ENCODE data around the gene CACNA1C.

Gene CACNA1C

DNA sequence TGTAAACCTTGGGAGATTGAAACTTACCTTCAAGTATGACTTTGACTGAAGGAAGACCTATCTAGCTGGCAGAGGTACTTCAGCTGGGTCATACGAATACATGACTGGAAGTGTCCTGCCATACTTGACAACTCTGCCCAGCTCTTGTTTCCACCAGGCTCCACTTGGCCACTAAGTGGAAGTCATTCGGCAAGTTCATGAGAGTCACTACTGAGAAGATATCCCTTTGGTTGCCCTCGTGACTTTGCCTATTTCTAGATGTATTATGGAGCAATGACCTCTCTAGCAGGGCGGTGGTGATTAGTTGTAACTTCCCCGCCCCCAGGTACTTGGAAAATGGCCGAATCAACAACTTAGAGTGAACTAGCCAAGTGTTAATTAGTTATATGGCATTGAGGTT lies 8.6 kb upstream of the CACNA1C start:
- Histone ChIP-seq H3K36me3 (ENCODE audit: control insufficient read depth, insufficient read depth, low read length) (no peaks in the 10 kb centered on the region), H3K4me1 (ENCODE audit: control insufficient read depth, insufficient read depth, low read length) (no peaks in the 10 kb centered on the region), H3K4me3 (ENCODE audit: low read length) (no peak overlapping the region), H3K27ac (ENCODE audit: low read depth, low read length) (no peak overlapping the region), H3K27me3 (ENCODE audit: control insufficient read depth, insufficient read depth, low read length) (no peaks in the 10 kb centered on the region), H3K9ac (ENCODE audit: low read length) (no peak overlapping the region)

GRCh38 chr12:2046957-2047356 lies 5.8 kb upstream of the CACNA1C start:
- Histone ChIP-seq H3K4me1 (ENCODE audit: control insufficient read depth, insufficient read depth, low read length) (peaks cover 5% of the 10 kb centered on the region), H3K36me3 (ENCODE audit: control insufficient read depth, insufficient read depth, low read length) (no peaks in the 10 kb centered on the region), H3K27me3 (ENCODE audit: control insufficient read depth, insufficient read depth, low read length) (peaks cover 8% of the 10 kb centered on the region), H3K4me3 (ENCODE audit: low read length) (no peak overlapping the region), H3K27ac (ENCODE audit: low read depth, low read length) (no peak overlapping the region), H3K9ac (ENCODE audit: low read length) (no peak overlapping the region)

GRCh38 chr12:2047752-2048151 lies 5.0 kb upstream of the CACNA1C start:
- peaks cover 7% of the 10 kb centered on the region for H3K4me1 ChIP-seq (ENCODE audit: control insufficient read depth, insufficient read depth, low read length)
- no peak overlapping the region for H3K4me3 ChIP-seq (ENCODE audit: low read length)
- H3K27ac ChIP-seq (ENCODE audit: low read depth, low read length): no peak overlapping the region
- H3K9ac ChIP-seq (ENCODE audit: low read length): no peak overlapping the region
- H3K27me3 ChIP-seq (ENCODE audit: control insufficient read depth, insufficient read depth, low read length): peaks cover 8% of the 10 kb centered on the region
- no peaks in the 10 kb centered on the region for H3K36me3 ChIP-seq (ENCODE audit: control insufficient read depth, insufficient read depth, low read length)

DNA sequence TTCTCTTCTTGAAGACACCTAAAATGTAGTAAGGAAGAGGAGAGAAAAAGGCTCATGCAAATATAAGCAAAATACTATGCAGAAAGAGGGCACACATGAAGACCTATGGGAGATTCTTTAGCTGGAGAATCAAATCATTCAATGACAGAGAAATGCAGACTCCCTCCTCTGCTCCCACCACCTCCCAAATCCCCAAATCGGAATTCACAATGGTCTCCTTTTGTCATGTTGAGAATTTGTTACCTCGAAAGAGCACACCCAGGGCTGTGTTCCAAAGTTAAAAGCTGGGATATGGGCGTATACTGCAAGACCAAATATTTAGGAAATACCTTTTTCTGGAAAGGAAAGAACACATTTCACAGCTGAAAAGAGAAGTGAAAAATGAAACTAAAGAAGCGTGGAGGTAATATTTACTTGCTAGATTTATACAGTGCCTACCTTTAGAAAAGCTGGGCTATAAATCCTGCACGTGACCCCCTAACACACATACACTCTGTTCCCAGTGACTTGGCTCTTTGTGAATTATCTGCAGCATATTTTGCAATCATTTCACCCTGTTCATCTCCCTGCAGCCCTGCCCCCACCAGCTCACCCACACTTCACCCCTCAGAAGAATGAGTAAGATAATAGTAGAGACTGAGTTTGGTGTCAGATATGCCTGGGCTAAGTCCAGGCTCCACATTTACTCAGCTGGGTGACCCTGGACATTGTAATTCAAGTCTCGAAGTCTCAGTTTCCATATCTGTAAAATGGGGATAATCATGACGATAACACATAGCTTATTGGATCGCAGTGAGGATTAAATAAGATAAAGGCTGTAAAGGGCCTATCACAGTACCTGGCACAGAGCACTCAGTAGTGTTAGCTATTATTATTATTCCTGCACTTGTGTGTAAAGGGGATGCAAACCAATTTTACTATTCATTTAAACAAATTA lies 2.9 kb upstream of the CACNA1C start:
- Histone ChIP-seq H3K27ac (ENCODE audit: low read depth, low read length) (no peak overlapping the region), H3K4me1 (ENCODE audit: control insufficient read depth, insufficient read depth, low read length) (peaks cover 7% of the 10 kb centered on the region), H3K9ac (ENCODE audit: low read length) (no peak overlapping the region), H3K36me3 (ENCODE audit: control insufficient read depth, insufficient read depth, low read length) (no peaks in the 10 kb centered on the region), H3K27me3 (ENCODE audit: control insufficient read depth, insufficient read depth, low read length) (peaks cover 8% of the 10 kb centered on the region), H3K4me3 (ENCODE audit: low read length) (no peak overlapping the region)

DNA sequence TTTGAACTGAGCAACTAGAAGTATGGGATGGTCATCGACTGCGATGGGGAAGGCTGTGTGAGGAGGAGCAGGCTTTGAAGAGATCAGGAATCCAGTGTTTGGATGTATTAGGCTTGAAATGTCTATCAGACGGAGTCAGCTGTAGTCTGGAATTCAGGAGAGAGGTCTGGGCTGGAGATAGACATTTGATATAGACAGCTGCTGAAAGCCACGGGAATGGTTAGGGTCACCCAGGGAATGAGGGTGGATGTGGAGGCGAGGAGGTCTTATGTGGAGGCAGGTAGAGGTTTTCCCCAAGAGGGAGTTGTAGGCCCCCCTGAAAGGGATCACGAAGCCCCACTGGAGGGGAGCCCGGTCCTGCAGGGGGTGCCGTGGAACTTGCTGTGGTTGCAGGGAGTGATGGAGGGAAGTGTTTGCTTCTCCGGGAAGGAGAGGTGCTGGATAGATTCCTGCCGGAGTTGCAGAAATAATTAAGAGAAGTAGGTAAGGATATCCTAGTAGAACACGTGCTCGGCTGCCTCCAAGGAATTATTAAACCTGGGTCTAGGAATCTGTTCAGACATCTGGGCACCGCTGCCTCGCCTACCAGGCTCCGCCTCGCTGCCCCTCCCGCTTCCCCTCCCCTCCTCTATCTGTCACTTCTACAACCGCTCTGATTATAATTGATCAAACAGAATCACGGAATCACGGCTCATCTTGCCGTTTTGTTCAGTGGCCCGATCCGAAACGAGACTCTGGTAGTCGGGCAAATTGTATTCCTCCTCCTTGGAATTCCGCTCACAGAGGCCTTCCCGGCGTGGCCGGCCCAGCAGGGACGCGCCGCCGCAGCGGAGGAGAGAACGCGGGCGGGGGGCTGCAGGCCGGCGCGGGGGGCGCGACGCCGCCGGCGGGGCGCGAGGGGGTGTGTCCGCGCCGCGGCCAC lies 826 bp upstream of the CACNA1C start:
- no peak overlapping the region for H3K9ac ChIP-seq (ENCODE audit: low read length)
- peaks cover 16% of the 10 kb centered on the region for H3K4me1 ChIP-seq (ENCODE audit: control insufficient read depth, insufficient read depth, low read length)
- H3K36me3 ChIP-seq (ENCODE audit: control insufficient read depth, insufficient read depth, low read length): no peaks in the 10 kb centered on the region
- peak overlapping the region; percentile 56 for H3K4me3 ChIP-seq (ENCODE audit: low read length)
- H3K27ac ChIP-seq (ENCODE audit: low read depth, low read length): peak overlapping the region; percentile 68
- H3K27me3 ChIP-seq (ENCODE audit: control insufficient read depth, insufficient read depth, low read length): peaks cover 8% of the 10 kb centered on the region

- H3K27me3 ChIP-seq (ENCODE audit: control insufficient read depth, insufficient read depth, low read length): peaks cover 8% of the 10 kb centered on the region
- H3K27ac ChIP-seq (ENCODE audit: low read depth, low read length): peak overlapping the region; percentile 93
- no peaks in the 10 kb centered on the region for H3K36me3 ChIP-seq (ENCODE audit: control insufficient read depth, insufficient read depth, low read length)
- H3K9ac ChIP-seq (ENCODE audit: low read length): no peak overlapping the region
- H3K4me3 ChIP-seq (ENCODE audit: low read length): peak overlapping the region; percentile 52
- peaks cover 25% of the 10 kb centered on the region for H3K4me1 ChIP-seq (ENCODE audit: control insufficient read depth, insufficient read depth, low read length)
These were observed 904 bp downstream of the CACNA1C start for GRCh38 chr12:2053691-2054090.

DNA sequence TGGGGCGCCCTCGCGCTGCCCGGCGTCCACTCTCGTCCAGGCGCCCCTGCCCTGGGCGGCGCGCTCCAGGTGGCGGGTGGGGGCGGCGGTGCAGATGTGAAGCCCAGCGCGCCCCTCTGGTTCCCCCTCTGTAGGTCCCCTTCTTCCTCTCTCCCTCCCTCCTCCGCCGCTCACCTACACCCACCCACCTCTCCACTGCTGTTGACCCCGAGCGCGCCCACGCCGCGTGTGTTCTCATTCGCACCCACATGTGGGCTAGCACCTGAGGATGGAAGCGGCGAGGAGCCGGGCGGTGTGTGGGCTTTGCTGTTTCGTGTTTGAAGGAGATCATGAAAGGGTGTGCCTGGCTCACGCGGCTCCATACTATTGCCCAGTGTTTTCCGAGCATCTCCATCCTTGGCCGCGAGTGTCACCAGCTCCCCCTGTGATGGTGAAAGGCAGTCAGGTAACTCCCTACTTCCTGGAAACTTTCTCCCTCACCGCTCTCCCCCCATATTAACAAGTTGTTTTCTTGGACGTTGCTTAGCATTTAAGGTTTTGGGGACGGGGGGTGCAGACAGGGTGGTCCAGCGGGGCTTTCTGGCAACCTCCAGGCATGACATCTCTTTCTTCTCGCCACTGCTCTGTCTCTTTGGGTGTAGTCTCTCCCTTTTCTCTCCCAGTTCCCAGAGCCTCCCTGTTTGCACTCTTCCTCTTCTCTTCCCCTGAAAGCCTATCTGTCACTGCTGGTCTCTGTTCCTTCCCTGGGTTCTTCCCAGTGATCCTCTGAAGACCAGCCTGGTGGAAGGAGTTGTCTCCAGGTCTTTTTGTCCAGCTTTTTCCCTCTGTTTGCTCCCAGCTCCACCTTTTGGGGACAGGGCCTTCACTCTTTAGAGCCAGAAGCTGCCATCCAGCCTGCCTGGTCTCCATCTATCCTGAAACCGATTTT lies 1.6 kb downstream of the CACNA1C start:
- no peaks in the 10 kb centered on the region for H3K36me3 ChIP-seq (ENCODE audit: control insufficient read depth, insufficient read depth, low read length)
- H3K27me3 ChIP-seq (ENCODE audit: control insufficient read depth, insufficient read depth, low read length): peaks cover 8% of the 10 kb centered on the region
- H3K4me3 ChIP-seq (ENCODE audit: low read length): peak overlapping the region; percentile 52
- peak overlapping the region; percentile 26 for H3K9ac ChIP-seq (ENCODE audit: low read length)
- peaks cover 32% of the 10 kb centered on the region for H3K4me1 ChIP-seq (ENCODE audit: control insufficient read depth, insufficient read depth, low read length)
- H3K27ac ChIP-seq (ENCODE audit: low read depth, low read length): peak overlapping the region; percentile 93

GRCh38 chr12:2057041-2057794 lies 4.4 kb downstream of the CACNA1C start:
- H3K27me3 ChIP-seq (ENCODE audit: control insufficient read depth, insufficient read depth, low read length): no peaks in the 10 kb centered on the region
- peaks cover 30% of the 10 kb centered on the region for H3K4me1 ChIP-seq (ENCODE audit: control insufficient read depth, insufficient read depth, low read length)
- no peaks in the 10 kb centered on the region for H3K36me3 ChIP-seq (ENCODE audit: control insufficient read depth, insufficient read depth, low read length)
- H3K4me3 ChIP-seq (ENCODE audit: low read length): peak overlapping the region; percentile 14
- H3K27ac ChIP-seq (ENCODE audit: low read depth, low read length): peak overlapping the region; percentile 93
- H3K9ac ChIP-seq (ENCODE audit: low read length): no peak overlapping the region

GRCh38 chr12:2057795-2058408 lies 5.1 kb downstream of the CACNA1C start:
- Histone ChIP-seq H3K27ac (ENCODE audit: low read depth, low read length) (peak overlapping the region; percentile 93), H3K4me3 (ENCODE audit: low read length) (peak overlapping the region; percentile 14), H3K4me1 (ENCODE audit: control insufficient read depth, insufficient read depth, low read length) (peaks cover 30% of the 10 kb centered on the region), H3K9ac (ENCODE audit: low read length) (no peak overlapping the region), H3K27me3 (ENCODE audit: control insufficient read depth, insufficient read depth, low read length) (no peaks in the 10 kb centered on the region), H3K36me3 (ENCODE audit: control insufficient read depth, insufficient read depth, low read length) (no peaks in the 10 kb centered on the region)

- peak overlapping the region; percentile 93 for H3K27ac ChIP-seq (ENCODE audit: low read depth, low read length)
- no peaks in the 10 kb centered on the region for H3K27me3 ChIP-seq (ENCODE audit: control insufficient read depth, insufficient read depth, low read length)
- no peak overlapping the region for H3K9ac ChIP-seq (ENCODE audit: low read length)
- no peak overlapping the region for H3K4me3 ChIP-seq (ENCODE audit: low read length)
- no peaks in the 10 kb centered on the region for H3K36me3 ChIP-seq (ENCODE audit: control insufficient read depth, insufficient read depth, low read length)
- H3K4me1 ChIP-seq (ENCODE audit: control insufficient read depth, insufficient read depth, low read length): peaks cover 32% of the 10 kb centered on the region
These were observed 6.0 kb downstream of the CACNA1C start for GRCh38 chr12:2058837-2059236.

- Histone ChIP-seq H3K9ac (ENCODE audit: low read length) (no peak overlapping the region), H3K36me3 (ENCODE audit: control insufficient read depth, insufficient read depth, low read length) (no peaks in the 10 kb centered on the region), H3K27me3 (ENCODE audit: control insufficient read depth, insufficient read depth, low read length) (no peaks in the 10 kb centered on the region), H3K27ac (ENCODE audit: low read depth, low read length) (no peak overlapping the region), H3K4me3 (ENCODE audit: low read length) (no peak overlapping the region), H3K4me1 (ENCODE audit: control insufficient read depth, insufficient read depth, low read length) (peaks cover 53% of the 10 kb centered on the region)
These were observed 8.6 kb downstream of the CACNA1C start for GRCh38 chr12:2061402-2061801.
